SU-DHL-6 (cell line): ENCODE data around the gene EFCAB6.

Experiments used
- H2AFZ ChIP-seq: fragments of 200-600 bp; sonication (generic); 2 replicates; pipeline ENCODE4 v1.6.1; 2014; ENCODE audit warnings: low read depth, mild to moderate bottlenecking, moderate library complexity, mixed read lengths, antibody characterized with exemption, low read length; ENCODE audit not compliant: severe bottlenecking
- H3F3A ChIP-seq: fragments of 200-600 bp; shearing (Covaris generic); 2 replicates; pipeline ENCODE4 v1.6.0; 2016; ENCODE audit warnings: antibody characterized with exemption, mild to moderate bottlenecking; ENCODE audit not compliant: insufficient read depth
- H3K27ac ChIP-seq: fragments of 200-600 bp; sonication (generic); 2 replicates; pipeline ENCODE4 v1.5.1; 2016; ENCODE audit warnings: low read depth, mild to moderate bottlenecking, low read length, moderate library complexity, mixed read lengths
- H3K27me3 ChIP-seq: fragments of 200-600 bp; sonication (generic), shearing (Covaris generic); 2 replicates; pipeline ENCODE4 v1.6.0; 2014; ENCODE audit warnings: mild to moderate bottlenecking, low read length
- H3K36me3 ChIP-seq: fragments of 200-600 bp; sonication (generic); 2 replicates; pipeline ENCODE4 v1.6.1; 2014; ENCODE audit warnings: mild to moderate bottlenecking, low read length, mixed read lengths
- H3K4me2 ChIP-seq: fragments of 300-600, 200-600 bp; shearing (Covaris generic), sonication (generic); 2 replicates; pipeline ENCODE4 v1.6.0; 2014; ENCODE audit warnings: low read length, low read depth, mild to moderate bottlenecking; ENCODE audit not compliant: poor library complexity, severe bottlenecking
- H3K4me3 ChIP-seq: fragments of 200-600 bp; sonication (generic); 2 replicates; pipeline ENCODE4 v1.5.1; 2014; ENCODE audit warnings: antibody characterized with exemption, low read length, mild to moderate bottlenecking, mixed read lengths; ENCODE audit not compliant: insufficient read depth, poor library complexity, severe bottlenecking
- H3K79me2 ChIP-seq: fragments of 200-600 bp; sonication (generic); 2 replicates; pipeline ENCODE4 v1.6.1; 2014; ENCODE audit warnings: mild to moderate bottlenecking, low read length, moderate library complexity; ENCODE audit not compliant: insufficient read depth
- H3K9ac ChIP-seq: fragments of 200-600 bp; sonication (generic); 2 replicates; pipeline ENCODE4 v1.7.0; 2014; ENCODE audit warnings: mild to moderate bottlenecking, low read length
- H3K9me2 ChIP-seq: fragments of 200-600 bp; sonication (generic); replicated peaks from 2 replicates; pipeline ENCODE4 v1.6.1; 2014; ENCODE audit warnings: low read length; ENCODE audit not compliant: insufficient read depth
- H3K9me3 ChIP-seq: fragments of 200-600 bp; sonication (generic); 2 replicates; pipeline ENCODE4 v1.6.1; 2014; ENCODE audit warnings: low read length, mixed read lengths; ENCODE audit not compliant: insufficient read depth
- H4K20me1 ChIP-seq: fragments of 200-600 bp; sonication (generic); 2 replicates; pipeline ENCODE4 v1.6.1; 2014; ENCODE audit warnings: low read depth, mild to moderate bottlenecking, antibody characterized with exemption, low read length, moderate library complexity, mixed read lengths
- CTCF ChIP-seq: fragments of 200-600 bp; sonication (generic); IDR thresholded peaks from one replicate; pipeline ENCODE4 v1.5.1; 2017; ENCODE audit warnings: antibody characterized with exemption, mild to moderate bottlenecking, low read length, moderate library complexity; ENCODE audit not compliant: insufficient read depth, poor library complexity, severe bottlenecking
- EZH2phosphoT487 ChIP-seq: fragments of 200-600 bp; sonication (generic), shearing (Covaris generic); conservative IDR thresholded peaks from 2 replicates; pipeline ENCODE4 v1.6.1; 2018; ENCODE audit warnings: mild to moderate bottlenecking, antibody characterized with exemption, low read length, moderate library complexity, mixed read lengths

The EFCAB6 gene

GRCh38 chr22:43753688-43754087 lies 58.4 kb downstream of the EFCAB6 start:
- Histone ChIP-seq H3F3A (no peaks in the 10 kb centered on the region), H3K9me2 (no peaks in the 10 kb centered on the region), H3K27ac (no peak overlapping the region), H3K36me3 (no peaks in the 10 kb centered on the region), H4K20me1 (no peaks in the 10 kb centered on the region), H3K9me3 (no peaks in the 10 kb centered on the region), H3K27me3 (no peaks in the 10 kb centered on the region), H3K4me3 (no peak overlapping the region), H3K4me2 (no peak overlapping the region), H3K79me2 (no peaks in the 10 kb centered on the region), H3K9ac (no peak overlapping the region), H2AFZ (no peak overlapping the region)
- TF ChIP-seq CTCF (no peak), EZH2phosphoT487 (no peak)

DNA sequence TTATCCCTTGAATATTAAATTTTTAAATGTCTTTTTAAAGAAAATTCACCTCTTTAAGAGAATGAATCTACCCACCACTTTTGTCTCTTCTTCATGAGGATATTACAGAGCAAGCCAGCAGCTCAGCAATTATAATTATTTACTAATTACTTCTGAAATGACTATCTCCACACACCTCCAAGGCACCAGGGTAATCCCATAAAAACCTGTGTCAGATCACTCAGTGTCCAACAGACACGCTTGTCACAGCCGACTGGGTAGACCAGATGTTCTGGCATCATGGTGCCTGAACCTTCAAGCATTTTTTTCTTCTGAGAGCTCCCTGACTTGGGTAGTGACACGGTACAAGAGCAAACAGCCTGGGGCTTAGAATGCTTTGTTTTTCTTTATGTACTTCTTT lies 61.4 kb downstream of the EFCAB6 start:
- Histone ChIP-seq H3K9ac (no peak overlapping the region), H3K27me3 (no peaks in the 10 kb centered on the region), H3F3A (no peaks in the 10 kb centered on the region), H3K79me2 (no peaks in the 10 kb centered on the region), H3K9me3 (no peaks in the 10 kb centered on the region), H3K36me3 (no peaks in the 10 kb centered on the region), H2AFZ (no peak overlapping the region), H4K20me1 (no peaks in the 10 kb centered on the region), H3K4me3 (no peak overlapping the region), H3K27ac (no peak overlapping the region), H3K4me2 (no peak overlapping the region), H3K9me2 (no peaks in the 10 kb centered on the region)
- TF ChIP-seq CTCF (no peak), EZH2phosphoT487 (no peak)

DNA sequence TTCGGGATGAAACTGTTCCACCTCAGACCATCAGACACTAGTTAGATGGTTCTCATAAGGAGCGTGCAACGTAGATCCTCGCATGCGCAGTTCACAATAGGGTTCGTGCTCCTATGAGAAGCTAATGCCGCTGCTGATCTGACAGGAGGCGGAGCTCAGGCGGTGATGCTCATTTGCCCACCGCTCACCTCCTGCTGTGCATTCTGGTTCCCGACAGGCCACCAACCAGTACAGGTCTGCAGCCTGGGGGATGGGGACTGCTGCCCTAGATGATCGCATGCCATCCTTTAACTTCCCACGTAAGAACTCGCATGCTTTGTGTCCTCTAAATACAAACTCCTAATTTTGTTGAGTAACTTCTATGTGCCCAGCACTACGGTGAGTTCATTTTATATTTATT lies 62.6 kb downstream of the EFCAB6 start:
- Histone ChIP-seq H3K27me3 (no peaks in the 10 kb centered on the region), H3K9ac (no peak overlapping the region)
- TF ChIP-seq EZH2phosphoT487 (no peak), CTCF (no peak)

DNA sequence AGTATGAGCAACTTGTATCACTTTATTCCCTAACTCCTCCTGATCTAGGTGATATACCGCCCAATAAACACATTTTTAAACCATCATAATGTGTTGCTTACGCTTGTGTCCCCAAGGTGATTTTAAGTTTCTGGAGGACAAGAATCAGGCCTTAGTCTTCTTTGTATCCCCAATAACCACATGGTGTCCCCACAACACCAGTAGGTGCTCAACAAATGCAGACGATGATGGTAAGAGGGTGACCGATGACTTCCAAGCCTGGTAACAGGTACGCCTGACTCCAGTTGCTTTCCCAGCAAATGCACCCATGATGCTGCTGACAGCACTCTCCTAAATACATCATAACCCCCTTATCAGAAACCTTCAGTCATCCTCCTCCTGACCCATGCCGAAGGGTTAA lies 64.2 kb downstream of the EFCAB6 start:
- Histone ChIP-seq H3K79me2 (no peaks in the 10 kb centered on the region), H3K9me3 (no peaks in the 10 kb centered on the region), H3K9ac (no peak overlapping the region), H4K20me1 (no peaks in the 10 kb centered on the region), H3K4me3 (no peak overlapping the region), H2AFZ (no peak overlapping the region), H3K27ac (no peak overlapping the region), H3F3A (no peaks in the 10 kb centered on the region), H3K36me3 (no peaks in the 10 kb centered on the region), H3K4me2 (no peak overlapping the region), H3K27me3 (no peaks in the 10 kb centered on the region), H3K9me2 (no peaks in the 10 kb centered on the region)
- TF ChIP-seq EZH2phosphoT487, result no peak
- TF ChIP-seq CTCF, result no peak

More for the DNA sequence above, 62.6 kb downstream of the EFCAB6 start:
- Histone ChIP-seq H3K79me2 (no peaks in the 10 kb centered on the region), H2AFZ (no peak overlapping the region), H3K36me3 (no peaks in the 10 kb centered on the region), H3K9me2 (no peaks in the 10 kb centered on the region), H3F3A (no peaks in the 10 kb centered on the region), H3K27ac (no peak overlapping the region), H4K20me1 (no peaks in the 10 kb centered on the region), H3K9me3 (no peaks in the 10 kb centered on the region), H3K4me3 (no peak overlapping the region), H3K4me2 (no peak overlapping the region)
